HG02588 (cell line): Measurements from ENCODE around the gene NME3.
"Not testable (repeated sequence)": the region's sequence is repeated elsewhere in the genome, so short reads cannot be mapped to it uniquely, and the experiment has no call there.

ENCODE experiments used
- ATAC-seq: cut with Tn5 transposase; IDR thresholded peaks from one replicate; pipeline ENCODE4 v1.9.1; 2021; ENCODE audit warnings: mild to moderate bottlenecking, moderate library complexity; ENCODE audit not compliant: unreplicated experiment

Gene NME3

GRCh38 chr16:1754204-1754603, 17.1 kb downstream of the NME3 start:
- ATAC-seq = no peak

DNA sequence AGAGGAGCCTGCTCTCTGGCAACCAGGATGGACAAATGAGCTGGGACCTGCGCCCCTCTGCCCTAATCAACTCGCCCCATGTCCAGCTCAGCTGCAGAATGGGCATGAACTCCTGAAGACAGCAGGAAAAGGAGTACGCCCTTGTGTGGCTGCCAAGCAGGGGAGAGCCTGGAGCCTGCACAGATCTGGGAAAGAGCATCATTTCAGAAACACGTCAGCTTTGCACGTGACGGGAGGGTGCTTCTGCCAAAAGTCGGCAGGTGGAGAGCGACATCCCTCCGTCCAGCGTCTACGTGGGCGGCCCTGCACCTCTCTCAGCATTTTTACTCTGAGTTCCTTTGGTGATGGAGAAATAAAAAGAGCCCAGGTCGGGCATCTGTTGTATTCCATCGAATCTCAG, 18.5 kb downstream of the NME3 start:
- no peak for ATAC-seq

DNA sequence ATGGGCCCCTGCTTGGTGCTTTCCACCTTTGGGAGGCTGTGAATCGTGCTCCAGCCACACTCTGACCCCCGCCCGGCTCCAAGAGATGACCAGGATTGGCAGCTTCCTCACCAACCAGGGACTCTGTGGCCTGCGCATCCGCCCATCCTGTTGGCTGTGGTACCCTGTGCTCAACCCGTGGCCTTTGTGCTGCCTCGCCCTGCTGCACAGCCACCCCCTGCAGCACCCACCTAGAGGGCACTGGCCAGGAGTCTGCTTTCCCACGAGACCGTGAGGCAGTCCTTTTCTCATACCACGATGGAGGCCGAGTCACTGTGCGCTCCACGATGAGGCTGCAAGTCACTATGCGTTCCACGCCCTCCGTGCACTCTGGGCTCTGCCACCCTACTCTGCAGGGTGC, 19.4 kb downstream of the NME3 start:
- no peak for ATAC-seq

DNA sequence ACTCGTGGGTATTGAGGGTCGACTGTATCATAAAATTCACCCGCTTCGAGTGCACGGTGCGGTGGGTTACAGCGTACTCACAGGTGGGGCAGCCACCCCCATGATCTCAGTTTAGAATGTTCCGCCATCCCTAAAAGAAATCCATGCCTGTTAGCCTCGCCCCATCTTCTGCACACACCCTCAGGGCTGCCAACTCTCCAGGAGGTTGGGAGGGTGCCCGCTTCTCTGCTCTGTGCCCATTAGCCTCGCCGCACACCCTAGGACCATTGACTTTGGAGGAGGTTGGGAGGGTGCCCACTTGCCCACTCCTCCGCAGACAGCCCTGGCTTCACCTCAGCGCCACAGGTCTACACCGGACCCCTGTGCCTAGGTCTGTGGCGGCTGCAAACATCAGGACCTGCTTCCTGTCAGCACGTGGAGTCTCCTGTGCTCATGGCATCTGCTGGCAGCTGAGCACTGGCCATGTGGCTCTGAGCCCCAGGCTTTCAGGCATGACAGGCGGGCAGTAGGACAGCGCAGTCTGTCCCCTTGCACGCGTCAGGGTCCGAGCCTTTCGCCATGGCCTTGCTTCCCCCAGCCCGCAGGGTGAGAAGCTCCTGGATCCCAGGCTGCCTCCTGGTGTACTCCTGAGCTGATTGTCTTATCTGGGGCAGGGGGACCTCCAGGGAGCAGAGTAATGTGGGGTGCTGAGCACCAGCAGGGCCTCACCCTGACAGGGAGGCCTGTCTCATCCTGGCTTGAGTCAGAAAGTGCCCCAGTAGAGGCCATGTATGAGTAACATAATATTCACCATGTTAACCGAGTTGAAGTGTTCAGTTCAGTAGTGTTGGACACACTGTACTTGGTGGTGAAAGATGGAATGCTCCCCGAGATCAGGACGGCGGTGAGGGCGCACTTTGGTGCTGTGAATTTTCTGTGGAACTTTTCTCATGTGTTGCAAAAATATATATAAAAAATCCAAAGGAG, 21.9 kb downstream of the NME3 start:
- ATAC-seq = no peak

DNA sequence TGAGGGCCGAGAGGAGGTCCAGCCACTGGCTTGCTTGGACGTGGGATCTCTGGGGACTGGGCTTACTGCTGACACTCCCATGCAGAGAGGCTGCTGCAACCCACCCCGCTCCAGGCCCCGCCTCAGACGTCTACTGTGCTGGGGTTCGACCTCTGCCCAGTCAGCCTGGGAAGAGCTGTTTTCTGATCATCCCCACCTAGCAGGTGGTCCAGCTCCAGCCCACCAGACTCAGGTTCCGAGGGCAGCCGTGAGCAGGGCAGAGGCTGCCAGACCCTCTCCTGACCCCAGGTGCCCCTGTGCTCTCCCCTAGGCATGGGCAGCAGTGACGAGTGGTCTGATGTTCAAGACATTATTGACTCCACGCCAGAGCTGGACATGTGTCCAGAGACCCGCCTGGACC, 23.4 kb downstream of the NME3 start:
- no peak for ATAC-seq

GRCh38 chr16:1746693-1747195, 24.6 kb downstream of the NME3 start:
- ATAC-seq = no peak

DNA sequence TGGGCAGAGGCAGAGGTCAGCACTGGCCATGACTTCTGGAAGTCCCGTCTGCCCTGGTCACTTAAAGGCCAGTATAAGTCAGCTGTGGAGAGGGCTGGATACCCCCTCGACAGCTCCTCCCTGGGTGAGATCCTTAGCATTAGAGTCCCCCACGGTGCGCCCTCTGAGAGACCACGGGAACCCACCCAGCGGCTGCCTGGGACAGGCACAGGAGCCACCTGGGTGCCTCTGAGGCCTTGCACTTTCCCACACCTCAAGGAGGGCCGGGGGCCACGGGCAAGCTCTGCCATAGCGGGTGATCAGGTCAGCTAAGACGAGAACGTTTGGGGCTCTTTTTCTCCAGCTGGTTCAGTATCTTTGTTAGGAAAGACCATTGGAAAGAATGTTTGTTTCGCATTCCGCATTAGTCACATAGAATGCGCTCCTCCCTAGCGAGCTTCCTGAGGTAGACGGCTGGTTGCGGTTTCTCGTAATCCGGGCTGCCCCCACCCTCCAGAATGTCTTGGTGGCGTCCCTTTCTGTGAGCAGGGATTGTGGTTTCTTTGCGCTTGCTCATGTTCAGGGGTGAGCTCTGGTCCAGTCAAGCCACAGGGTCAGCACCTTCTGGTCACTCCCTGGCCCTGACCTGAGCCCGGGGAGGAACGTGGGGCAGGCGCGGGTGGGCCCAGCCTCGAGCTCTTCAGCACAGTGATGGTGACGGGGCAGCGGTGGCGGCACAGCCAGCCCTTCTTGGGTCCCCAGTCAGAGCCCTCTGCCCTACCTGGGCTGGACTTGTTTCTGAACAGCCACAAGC, 25.2 kb downstream of the NME3 start:
- ATAC-seq = no peak

- ATAC-seq = no peak
Measured at GRCh38 chr16:1745181-1745899, 26.0 kb downstream of the NME3 start.

DNA sequence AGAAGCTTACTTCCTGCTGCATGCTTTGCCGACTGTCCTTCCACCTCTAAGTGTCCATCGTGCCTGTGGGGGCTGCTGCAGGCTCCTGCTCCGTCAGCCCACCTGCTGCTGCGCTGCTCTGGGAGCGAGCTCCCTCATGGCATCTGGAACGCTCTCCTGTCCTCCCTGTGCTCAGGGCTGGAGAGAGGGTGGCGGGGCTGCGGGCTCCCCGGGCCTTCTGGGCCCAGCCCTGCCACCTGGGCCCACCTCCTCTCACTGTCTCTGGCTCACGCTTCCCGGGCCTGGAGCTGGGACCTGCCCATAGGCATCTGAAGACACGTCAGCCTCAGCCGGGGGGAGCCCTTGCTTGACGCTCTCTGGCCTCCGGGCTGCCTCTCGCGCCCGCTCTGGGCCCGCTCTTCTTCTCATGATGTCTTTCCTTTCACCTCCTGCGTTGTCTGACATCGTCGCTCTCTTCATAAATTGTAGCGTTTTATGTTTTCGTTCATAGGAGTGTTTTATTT, 27.0 kb downstream of the NME3 start:
- ATAC-seq = no peak

- ATAC-seq = no peak
Measured at GRCh38 chr16:1743376-1744337, 27.7 kb downstream of the NME3 start.

- ATAC-seq = no peak
Measured at GRCh38 chr16:1741553-1742165, 29.7 kb downstream of the NME3 start.

DNA sequence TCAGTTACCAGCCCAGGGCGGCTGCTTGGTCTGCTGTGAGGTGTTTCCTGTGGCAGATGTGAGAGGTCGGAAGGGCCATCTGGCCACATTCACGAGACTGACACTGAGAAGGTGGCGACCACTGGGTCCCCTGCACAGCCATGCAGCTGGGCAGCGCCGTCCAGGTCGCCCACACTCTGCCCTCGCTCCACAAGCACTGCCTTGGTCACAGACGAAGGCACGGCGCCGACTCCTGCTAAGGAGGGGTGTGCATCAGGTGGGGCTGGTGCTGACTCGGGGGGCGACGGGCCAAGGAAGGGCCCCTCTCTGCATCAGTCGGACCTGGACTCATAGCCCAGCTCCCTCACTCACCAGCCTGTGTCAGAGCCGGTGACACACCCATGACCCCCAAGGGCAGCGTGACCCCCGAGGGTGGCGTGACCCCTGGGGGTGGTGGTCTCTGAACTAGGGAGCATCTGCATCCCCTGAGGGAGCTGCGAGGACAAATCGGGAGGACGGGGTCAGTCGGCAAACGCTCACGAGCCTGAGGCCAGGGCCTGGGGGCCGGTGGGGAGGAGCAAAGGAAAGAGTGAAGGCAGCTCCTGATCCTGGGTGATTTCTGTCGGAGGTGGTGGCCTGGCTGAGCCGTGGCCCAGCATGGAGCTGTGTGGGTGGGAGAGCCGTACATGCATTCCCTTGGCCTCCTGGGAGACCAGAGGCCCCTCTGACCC, 30.4 kb downstream of the NME3 start:
- no peak for ATAC-seq

- ATAC-seq = no peak
Measured at GRCh38 chr16:1740234-1740633, 31.1 kb downstream of the NME3 start.

DNA sequence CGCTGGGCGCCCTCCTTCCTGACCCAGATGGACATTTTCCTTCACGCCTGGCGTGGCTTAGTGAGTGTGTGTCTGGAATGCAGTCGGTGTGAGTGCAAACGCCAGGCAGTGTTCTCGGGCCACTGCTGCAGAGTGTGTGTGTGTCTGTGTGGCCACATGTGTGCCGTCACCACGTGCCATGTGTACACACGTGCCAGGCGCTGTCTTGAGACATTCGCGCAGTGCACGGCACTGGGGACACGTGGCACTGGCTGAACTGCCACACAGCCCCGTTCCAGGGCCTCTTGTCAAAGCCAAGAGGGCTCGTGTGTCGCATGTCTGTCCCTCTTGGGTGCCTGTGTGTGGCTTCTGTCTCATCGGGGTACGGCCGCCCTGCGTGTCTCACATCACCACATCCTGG, 36.5 kb downstream of the NME3 start:
- ATAC-seq = no peak

- no peak for ATAC-seq
Measured at GRCh38 chr16:1734123-1734522, 37.2 kb downstream of the NME3 start.

- ATAC-seq = not testable (repeated sequence)
Measured at GRCh38 chr16:1732551-1732987, 38.8 kb downstream of the NME3 start.

DNA sequence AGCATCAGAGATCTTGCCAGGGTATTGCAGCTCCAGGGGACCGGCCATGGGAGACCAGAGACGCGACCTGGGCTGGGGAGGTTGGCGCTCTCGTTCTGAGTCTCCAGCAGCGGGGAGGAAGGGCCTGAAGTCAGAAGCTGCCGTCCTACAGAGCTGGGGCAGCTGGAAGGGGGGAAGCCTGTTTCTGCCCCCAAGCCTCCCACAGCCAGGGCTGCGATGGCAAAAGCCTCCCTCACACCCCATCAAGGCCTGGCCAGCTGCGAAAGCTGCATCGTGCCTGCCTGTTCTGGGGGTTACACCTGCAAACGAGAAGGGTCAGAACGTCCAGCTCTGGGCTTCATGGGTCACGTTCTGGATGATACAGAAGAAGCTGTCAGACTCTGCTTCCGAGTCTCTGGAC, 39.3 kb downstream of the NME3 start:
- ATAC-seq = no peak

- no peak for ATAC-seq
Measured at GRCh38 chr16:1731603-1732002, 39.7 kb downstream of the NME3 start.

GRCh38 chr16:1731073-1731472, 40.3 kb downstream of the NME3 start:
- no peak for ATAC-seq
